HepG2 (cell line): ENCODE data around the gene MCM3AP. TPM values are rescaled to one million over a fixed set of nuclear protein-coding genes. Genes with fewer than 3 reads are reported as not detected.

Experiments used
- CCAR2 ChIP-seq: fragments of 200-400 bp; formaldehyde crosslinking; optimal IDR thresholded peaks from 2 replicates; pipeline ENCODE3; 2018; ENCODE audit warnings: low read depth, mild to moderate bottlenecking, low read length, moderate library complexity
- MYC ChIP-seq: sonication (generic); formaldehyde crosslinking; IDR thresholded peaks from 2 replicates; pipeline ENCODE4 v1.9.0; 2021; ENCODE audit warnings: missing genetic modification reagents, borderline replicate concordance
- TEF ChIP-seq: sonication (generic); formaldehyde crosslinking; IDR thresholded peaks from 2 replicates; pipeline ENCODE4 v1.5.0; 2020; ENCODE audit warnings: missing genetic modification reagents
- USF2 ChIP-seq, 2 experiments: sonication (generic) in 1 of 2; formaldehyde crosslinking in 1 of 2; IDR thresholded peaks; 2 replicates each; pipeline versions ENCODE4 v1.5.1 to v1.6.1; 2011 to 2020; ENCODE audit warnings: borderline replicate concordance in 1 of 2, low read depth in 1 of 2, low read length in 1 of 2, mild to moderate bottlenecking in 1 of 2, missing genetic modification reagents in 1 of 2, moderate library complexity in 1 of 2
- ZNF263 ChIP-seq: sonication (generic); formaldehyde crosslinking; IDR thresholded peaks from 2 replicates; pipeline ENCODE4 v1.4.0; 2020; ENCODE audit warnings: missing genetic modification reagents
- ZNF432 ChIP-seq: sonication (generic); formaldehyde crosslinking; IDR thresholded peaks from 2 replicates; pipeline ENCODE4 v1.5.0; 2020; ENCODE audit warnings: missing genetic modification reagents, mild to moderate bottlenecking, borderline replicate concordance
- ZSCAN22 ChIP-seq: sonication (generic); formaldehyde crosslinking; IDR thresholded peaks from 2 replicates; pipeline ENCODE4 v1.4.0; 2020; ENCODE audit warnings: mild to moderate bottlenecking, missing genetic modification reagents
- polyA plus RNA-seq, 8 experiments: library from polyadenylated mRNA; depleted of rRNA in 3 of 8; stranded (reverse) in 7 of 8; unstranded in 1 of 8; fragments of >200 nt; fragmentation: Illumina TruSeq in 4 of 8; extraction: Trizol in 4 of 8; gene quantifications; 2 replicates each; pipeline versions ENCODE4 v1.2.1 to v1.2.3, GENCODE V29; 2011 to 2016; ENCODE audit warnings: low read depth in 4 of 8, missing spikeins in 1 of 8, mixed read lengths in 1 of 8; ENCODE audit not compliant: insufficient read depth in 1 of 8
- total RNA-seq, 5 experiments: library from RNA; depleted of rRNA; stranded (reverse); fragments of >200 nt; fragmentation: Illumina TruSeq; extraction: Trizol; gene quantifications; 2 replicates each; pipeline ENCODE4 v1.2.3, GENCODE V29; 2016; ENCODE audit warnings: low read depth in 1 of 5
- TF ChIP-seq, protein P1 (sequence below): sonication (generic); formaldehyde crosslinking; IDR thresholded peaks from 2 replicates; pipeline ENCODE4 v1.5.1; 2020; ENCODE audit warnings: mild to moderate bottlenecking, missing genetic modification reagents, moderate library complexity
- TF ChIP-seq, protein P2 (sequence below): sonication (generic); formaldehyde crosslinking; IDR thresholded peaks from 2 replicates; pipeline ENCODE4 v1.4.0; 2020; ENCODE audit warnings: mild to moderate bottlenecking, missing genetic modification reagents
- TF ChIP-seq, protein P3 (sequence below): sonication (generic); formaldehyde crosslinking; IDR thresholded peaks from 2 replicates; pipeline ENCODE4 v1.4.0; 2020; ENCODE audit warnings: mild to moderate bottlenecking, missing genetic modification reagents
- TF ChIP-seq, protein P4 (sequence below): sonication (generic); formaldehyde crosslinking; IDR thresholded peaks from 2 replicates; pipeline ENCODE4 v1.8.1; 2023; ENCODE audit warnings: mild to moderate bottlenecking, inconsistent platforms, moderate library complexity, missing genetic modification reagents, borderline replicate concordance

MCM3AP gene
- total and polyA plus RNA-seq, 2 of the 13 experiments (the other 11 are each of a cell fraction or from before 2014, with no cell fraction given): 27.0 to 54.7 TPM

- TF ChIP-seq, protein P1, sequence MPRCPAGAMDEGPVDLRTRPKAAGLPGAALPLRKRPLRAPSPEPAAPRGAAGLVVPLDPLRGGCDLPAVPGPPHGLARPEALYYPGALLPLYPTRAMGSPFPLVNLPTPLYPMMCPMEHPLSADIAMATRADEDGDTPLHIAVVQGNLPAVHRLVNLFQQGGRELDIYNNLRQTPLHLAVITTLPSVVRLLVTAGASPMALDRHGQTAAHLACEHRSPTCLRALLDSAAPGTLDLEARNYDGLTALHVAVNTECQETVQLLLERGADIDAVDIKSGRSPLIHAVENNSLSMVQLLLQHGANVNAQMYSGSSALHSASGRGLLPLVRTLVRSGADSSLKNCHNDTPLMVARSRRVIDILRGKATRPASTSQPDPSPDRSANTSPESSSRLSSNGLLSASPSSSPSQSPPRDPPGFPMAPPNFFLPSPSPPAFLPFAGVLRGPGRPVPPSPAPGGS: peak; percentile 96; the same call in 1 of the 2 replicates
- TF ChIP-seq, protein P2, sequence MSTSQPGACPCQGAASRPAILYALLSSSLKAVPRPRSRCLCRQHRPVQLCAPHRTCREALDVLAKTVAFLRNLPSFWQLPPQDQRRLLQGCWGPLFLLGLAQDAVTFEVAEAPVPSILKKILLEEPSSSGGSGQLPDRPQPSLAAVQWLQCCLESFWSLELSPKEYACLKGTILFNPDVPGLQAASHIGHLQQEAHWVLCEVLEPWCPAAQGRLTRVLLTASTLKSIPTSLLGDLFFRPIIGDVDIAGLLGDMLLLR (CRISPR knock-in tag): peak; percentile 81; the same call in 1 of the 2 replicates
- TF ChIP-seq ZSCAN22 (CRISPR knock-in tag): 0 out of 2 replicates have a peak, but pooled peaks have one; percentile 54
- TF ChIP-seq MYC: peak; percentile 90
- no peak; the same call in 1 of the 2 replicates for TF ChIP-seq ZNF263 (CRISPR knock-in tag)
- TF ChIP-seq, protein P3, sequence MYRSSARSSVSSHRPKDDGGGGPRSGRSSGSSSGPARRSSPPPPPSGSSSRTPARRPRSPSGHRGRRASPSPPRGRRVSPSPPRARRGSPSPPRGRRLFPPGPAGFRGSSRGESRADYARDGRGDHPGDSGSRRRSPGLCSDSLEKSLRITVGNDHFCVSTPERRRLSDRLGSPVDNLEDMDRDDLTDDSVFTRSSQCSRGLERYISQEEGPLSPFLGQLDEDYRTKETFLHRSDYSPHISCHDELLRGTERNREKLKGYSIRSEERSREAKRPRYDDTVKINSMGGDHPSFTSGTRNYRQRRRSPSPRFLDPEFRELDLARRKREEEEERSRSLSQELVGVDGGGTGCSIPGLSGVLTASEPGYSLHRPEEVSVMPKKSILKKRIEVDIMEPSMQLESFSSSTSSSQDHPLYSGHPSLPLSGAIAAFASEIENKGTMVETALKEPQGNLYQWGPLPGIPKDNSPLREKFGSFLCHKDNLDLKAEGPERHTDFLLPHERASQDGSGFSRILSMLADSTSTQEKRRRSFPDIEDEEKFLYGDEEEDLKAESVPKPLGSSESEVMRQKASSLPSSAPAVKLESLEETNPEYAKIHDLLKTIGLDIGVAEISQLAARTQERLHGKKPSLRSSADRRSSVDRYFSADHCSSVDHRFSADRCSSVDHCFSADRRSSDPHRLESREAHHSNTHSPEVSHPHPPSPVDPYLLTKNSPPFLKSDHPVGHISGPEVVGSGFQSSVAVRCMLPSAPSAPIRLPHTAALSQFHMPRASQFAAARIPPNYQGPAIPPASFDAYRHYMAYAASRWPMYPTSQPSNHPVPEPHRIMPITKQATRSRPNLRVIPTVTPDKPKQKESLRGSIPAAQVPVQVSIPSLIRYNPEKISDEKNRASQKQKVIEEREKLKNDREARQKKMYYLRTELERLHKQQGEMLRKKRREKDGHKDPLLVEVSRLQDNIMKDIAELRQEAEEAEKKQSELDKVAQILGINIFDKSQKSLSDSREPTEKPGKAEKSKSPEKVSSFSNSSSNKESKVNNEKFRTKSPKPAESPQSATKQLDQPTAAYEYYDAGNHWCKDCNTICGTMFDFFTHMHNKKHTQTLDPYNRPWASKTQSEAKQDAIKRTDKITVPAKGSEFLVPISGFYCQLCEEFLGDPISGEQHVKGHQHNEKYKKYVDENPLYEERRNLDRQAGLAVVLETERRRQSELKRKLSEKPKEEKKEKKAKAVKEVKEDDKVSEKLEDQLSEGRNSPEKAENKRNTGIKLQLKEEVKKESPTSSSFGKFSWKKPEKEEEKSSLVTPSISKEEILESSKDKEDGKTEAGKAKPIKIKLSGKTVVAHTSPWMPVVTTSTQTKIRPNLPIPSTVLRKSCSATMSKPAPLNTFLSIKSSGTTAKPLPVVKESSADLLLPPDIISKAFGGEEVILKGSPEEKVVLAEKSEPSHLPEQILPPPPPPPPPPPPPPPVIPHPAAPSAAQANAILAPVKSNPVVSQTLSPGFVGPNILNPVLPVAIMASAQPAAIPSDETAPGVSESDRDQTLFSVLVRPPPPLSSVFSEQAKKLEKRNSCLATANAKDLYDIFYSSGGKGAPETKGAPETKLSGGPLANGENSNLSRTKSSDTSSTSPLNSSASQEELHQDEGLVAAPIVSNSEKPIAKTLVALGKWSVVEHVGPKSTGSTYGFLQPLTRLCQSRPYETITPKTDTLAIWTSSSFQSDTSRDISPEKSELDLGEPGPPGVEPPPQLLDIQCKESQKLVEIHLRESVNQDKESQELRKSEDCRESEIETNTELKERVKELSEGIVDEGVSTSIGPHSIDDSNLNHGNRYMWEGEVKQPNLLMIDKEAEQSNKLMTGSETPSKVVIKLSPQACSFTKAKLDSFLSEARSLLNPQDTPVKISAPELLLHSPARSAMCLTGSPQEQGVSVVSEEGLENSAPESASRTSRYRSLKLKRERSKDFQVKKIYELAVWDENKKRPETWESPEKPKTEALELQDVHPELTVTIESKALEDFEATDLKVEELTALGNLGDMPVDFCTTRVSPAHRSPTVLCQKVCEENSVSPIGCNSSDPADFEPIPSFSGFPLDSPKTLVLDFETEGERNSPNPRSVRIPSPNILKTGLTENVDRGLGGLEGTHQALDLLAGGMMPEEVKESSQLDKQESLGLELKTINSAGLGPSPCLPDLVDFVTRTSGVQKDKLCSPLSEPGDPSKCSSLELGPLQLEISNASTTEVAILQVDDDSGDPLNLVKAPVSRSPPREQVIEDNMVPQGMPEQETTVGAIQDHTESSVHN (CRISPR knock-in tag): 0 out of 2 replicates have a peak, but pooled peaks have one; percentile 23
- 0 out of 2 replicates have a peak, but pooled peaks have one; percentile 19 for TF ChIP-seq TEF (CRISPR knock-in tag)
- no peak for TF ChIP-seq ZNF432 (CRISPR knock-in tag)
- TF ChIP-seq USF2 (IDR thresholded peaks at IDR 0.05; ENCODE audit: low read depth, low read length): no peak
- TF ChIP-seq USF2 (CRISPR knock-in tag; IDR thresholded peaks at IDR 0.05; ENCODE audit: borderline replicate concordance): 0 out of 2 replicates have a peak, but pooled peaks have one; percentile 41
- TF ChIP-seq, protein P4, sequence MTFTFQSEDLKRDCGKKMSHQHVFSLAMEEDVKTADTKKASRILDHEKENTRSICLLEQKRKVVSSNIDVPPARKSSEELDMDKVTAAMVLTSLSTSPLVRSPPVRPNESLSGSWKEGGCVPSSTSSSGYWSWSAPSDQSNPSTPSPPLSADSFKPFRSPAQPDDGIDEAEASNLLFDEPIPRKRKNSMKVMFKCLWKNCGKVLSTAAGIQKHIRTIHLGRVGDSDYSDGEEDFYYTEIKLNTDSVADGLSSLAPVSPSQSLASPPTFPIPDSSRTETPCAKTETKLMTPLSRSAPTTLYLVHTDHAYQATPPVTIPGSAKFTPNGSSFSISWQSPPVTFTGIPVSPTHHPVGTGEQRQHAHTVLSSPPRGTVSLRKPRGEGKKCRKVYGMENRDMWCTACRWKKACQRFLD (CRISPR knock-in tag): no peak
- TF ChIP-seq CCAR2: no peak
Observed at GRCh38 chr21:46285761-46286647, 593 bp upstream of the MCM3AP start, which contains the start of gene YBEY (continued).
